SK-MEL-5 (cell line): ENCODE results near the gene CYBC1. TPM values are rescaled to one million over a fixed set of nuclear protein-coding genes. Genes with fewer than 3 reads are reported as not detected.

Experiments
- DNase-seq: peaks from one replicate; pipeline ENCODE4 v3.0.0-alpha.2; 2016; ENCODE audit warnings: low read depth, low spot score
- in situ Hi-C: cut with HindIII; loops from 2 replicates; pipeline ENCODE4 v1.10.0; 2016; ENCODE audit warnings: low sequenced_read_pairs, high pct_unique_total_duplicates, low pct_unique_long_range_greater_than_20kb
- small RNA-seq, 2 experiments: library from RNA; depleted of rRNA; stranded (forward); fragments of <200 nt; gene quantifications; one replicate each; pipeline ENCODE3, GENCODE V24; 2014
- total RNA-seq: library from RNA; depleted of rRNA; stranded (reverse); fragments of >200 nt; shearing (Covaris generic); gene quantifications from 2 replicates; pipeline ENCODE4 v1.2.3, GENCODE V29; 2014; rRNA removed

Gene CYBC1
- total RNA-seq, 1 experiment from 2014 or later: 27.3 TPM

GRCh38 chr17:82403662-82404660 is 46.6 kb downstream of the CYBC1 start:
- in situ Hi-C loops: no loop called here

GRCh38 chr17:82402865-82403264 is 47.7 kb downstream of the CYBC1 start:
- in situ Hi-C loops: no loop called here
- DNase-seq: no peak

More at GRCh38 chr17:82403662-82404660, 46.6 kb downstream of the CYBC1 start:
- DNase-seq: no peak

GRCh38 chr17:82400830-82401229 is 49.7 kb downstream of the CYBC1 start:
- in situ Hi-C loops: no loop called here
- DNase-seq: no peak

GRCh38 chr17:82400206-82400605 is 50.3 kb downstream of the CYBC1 start:
- DNase-seq: no peak
- in situ Hi-C loops: no loop called here

GRCh38 chr17:82399601-82400101 is 50.9 kb downstream of the CYBC1 start:
- DNase-seq: no peak
- in situ Hi-C loops: no loop called here

- DNase-seq: no peak
- in situ Hi-C loops: no loop called here
Observed at GRCh38 chr17:82399041-82399441, 51.5 kb downstream of the CYBC1 start.

GRCh38 chr17:82397449-82398335 is 52.9 kb downstream of the CYBC1 start:
- in situ Hi-C loops: no loop called here

GRCh38 chr17:82396601-82397435 is 53.7 kb downstream of the CYBC1 start:
- in situ Hi-C loops: no loop called here
- no peak for DNase-seq

More at GRCh38 chr17:82397449-82398335, 52.9 kb downstream of the CYBC1 start:
- no peak for DNase-seq

GRCh38 chr17:82394278-82394677 is 56.3 kb downstream of the CYBC1 start:
- in situ Hi-C loops: no loop called here
- DNase-seq: no peak

GRCh38 chr17:82392941-82393340 is 57.6 kb downstream of the CYBC1 start:
- in situ Hi-C loops: no loop called here
- no peak for DNase-seq

Small RNA genes lying within 50 kb of the gene (small RNA-seq; reads per million reads assigned to genes)
- 0 reads per million in 2 experiments for gene RF00019

Other genes starting within 250 kb of the CYBC1 start
- 15.7 and 17.8 TPM in 2 replicates for gene CCDC57, start 237.9 kb downstream of the CYBC1 start, total RNA-seq
- gene SLC16A3, start 221.7 kb downstream of the CYBC1 start, total RNA-seq: 9.6 and 12.8 TPM in 2 replicates
- 18.0 and 23.6 TPM in 2 replicates for gene CSNK1D, start 177.1 kb downstream of the CYBC1 start, total RNA-seq
- not detected in 2 replicates for gene CD7, start 133.1 kb downstream of the CYBC1 start, total RNA-seq
- 0.37 and 0.50 TPM in 2 replicates for gene SECTM1, start 117.0 kb downstream of the CYBC1 start, total RNA-seq
- gene TEX19, start 91.5 kb downstream of the CYBC1 start, total RNA-seq: 0.05 and 0.19 TPM in 2 replicates
- not detected in 2 replicates for gene UTS2R, start 79.0 kb downstream of the CYBC1 start, total RNA-seq
- gene HEXD, start 32.4 kb downstream of the CYBC1 start, total RNA-seq: 4.4 and 7.9 TPM in 2 replicates
- gene OGFOD3, start 32.2 kb downstream of the CYBC1 start, total RNA-seq: 29.3 and 30.0 TPM in 2 replicates
- gene NARF, start 8.0 kb upstream of the CYBC1 start, total RNA-seq: 49.9 and 55.4 TPM in 2 replicates
- 33.0 and 33.6 TPM in 2 replicates for gene FOXK2, start 69.0 kb upstream of the CYBC1 start, total RNA-seq
- 75.5 and 78.4 TPM in 2 replicates for gene WDR45B, start 197.7 kb upstream of the CYBC1 start, total RNA-seq
- 3.5 and 4.8 TPM in 2 replicates for gene RAB40B, start 247.9 kb upstream of the CYBC1 start, total RNA-seq